Measurements from ENCODE around the gene USP48. TPM values are rescaled to one million over a fixed set of nuclear protein-coding genes. Genes with fewer than 3 reads are reported as not detected.

Gene USP48
- total and polyA plus RNA-seq, 12 donors: 13.8 to 45.0 (median 36.1) TPM

DNA sequence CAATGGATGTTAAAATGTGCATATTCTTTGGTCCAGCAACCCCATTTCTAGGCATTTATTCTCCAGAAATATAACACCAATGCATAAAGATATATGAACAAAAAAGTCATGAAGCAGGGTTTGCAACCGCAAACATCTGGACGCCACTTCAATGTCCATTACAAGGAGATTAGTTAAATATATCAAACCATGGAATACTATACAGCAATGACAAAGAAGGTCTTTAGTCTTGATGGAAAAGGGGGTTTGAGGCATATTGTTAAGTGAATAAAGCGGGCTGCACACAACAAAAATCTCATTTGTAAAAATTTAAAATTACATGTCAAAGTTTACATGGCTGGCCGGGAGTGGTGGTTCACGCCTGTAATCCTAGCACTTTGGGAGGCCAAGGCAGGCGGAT is 145.4 kb downstream of the USP48 start:
- no peak overlapping the region for H3K4me3 ChIP-seq
- WGBS, 2 donors: 87 to 95% methylated on average over 6 of the region's 6 CpGs
- intact Hi-C loops (cut with DNase I): no loop called here
- no peak for ATAC-seq
- no peak overlapping the region for H3K27ac ChIP-seq
- no peak for DNase-seq
- no peaks in the 10 kb centered on the region for H3K36me3 ChIP-seq
- no peaks in the 10 kb centered on the region for H3K9me3 ChIP-seq
- TF ChIP-seq, protein P1, sequence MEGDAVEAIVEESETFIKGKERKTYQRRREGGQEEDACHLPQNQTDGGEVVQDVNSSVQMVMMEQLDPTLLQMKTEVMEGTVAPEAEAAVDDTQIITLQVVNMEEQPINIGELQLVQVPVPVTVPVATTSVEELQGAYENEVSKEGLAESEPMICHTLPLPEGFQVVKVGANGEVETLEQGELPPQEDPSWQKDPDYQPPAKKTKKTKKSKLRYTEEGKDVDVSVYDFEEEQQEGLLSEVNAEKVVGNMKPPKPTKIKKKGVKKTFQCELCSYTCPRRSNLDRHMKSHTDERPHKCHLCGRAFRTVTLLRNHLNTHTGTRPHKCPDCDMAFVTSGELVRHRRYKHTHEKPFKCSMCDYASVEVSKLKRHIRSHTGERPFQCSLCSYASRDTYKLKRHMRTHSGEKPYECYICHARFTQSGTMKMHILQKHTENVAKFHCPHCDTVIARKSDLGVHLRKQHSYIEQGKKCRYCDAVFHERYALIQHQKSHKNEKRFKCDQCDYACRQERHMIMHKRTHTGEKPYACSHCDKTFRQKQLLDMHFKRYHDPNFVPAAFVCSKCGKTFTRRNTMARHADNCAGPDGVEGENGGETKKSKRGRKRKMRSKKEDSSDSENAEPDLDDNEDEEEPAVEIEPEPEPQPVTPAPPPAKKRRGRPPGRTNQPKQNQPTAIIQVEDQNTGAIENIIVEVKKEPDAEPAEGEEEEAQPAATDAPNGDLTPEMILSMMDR (IDR thresholded peaks at IDR 0.05): no peak
- peaks cover 0 to 20% (median 4%) of the 10 kb centered on the region in 9 donors for H3K4me1 ChIP-seq
- H3K27me3 ChIP-seq: peaks cover 0 to 34% (median 8%) of the 10 kb centered on the region in 7 donors

DNA sequence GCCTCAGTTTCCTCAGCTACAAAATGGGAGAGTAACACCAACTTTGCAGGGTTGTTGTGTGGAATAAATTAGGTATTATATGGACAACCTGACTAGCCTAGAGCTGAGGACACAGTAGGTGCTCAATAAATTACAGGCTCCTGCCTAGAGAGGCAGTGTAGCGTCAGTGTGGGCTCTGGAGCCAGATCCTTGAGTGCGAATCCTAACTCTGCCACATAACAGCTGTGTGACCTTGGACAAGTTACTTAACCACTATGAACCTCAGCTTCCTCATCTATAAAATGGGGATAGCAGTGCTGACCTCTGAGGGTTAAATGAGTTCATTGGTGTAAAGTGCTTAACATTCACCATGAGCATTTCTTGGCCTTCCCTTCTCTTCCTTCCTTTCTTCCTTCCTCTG is 146.9 kb downstream of the USP48 start:
- Histone ChIP-seq H3K27ac (no peak overlapping the region), H3K4me3 (no peak overlapping the region), H3K9me3 (no peaks in the 10 kb centered on the region), H3K27me3 (peaks cover 0 to 31% (median 7%) of the 10 kb centered on the region in 7 donors), H3K4me1 (peaks cover 0 to 16% (median 7%) of the 10 kb centered on the region in 9 donors), H3K36me3 (no peaks in the 10 kb centered on the region)
- no peak for ATAC-seq
- WGBS, 2 donors: 89 to 92% methylated on average over 2 of the region's 2 CpGs
- TF ChIP-seq, protein P1 (IDR thresholded peaks at IDR 0.05): no peak
- intact Hi-C loops (cut with DNase I): no loop called here
- no peak for DNase-seq

DNA sequence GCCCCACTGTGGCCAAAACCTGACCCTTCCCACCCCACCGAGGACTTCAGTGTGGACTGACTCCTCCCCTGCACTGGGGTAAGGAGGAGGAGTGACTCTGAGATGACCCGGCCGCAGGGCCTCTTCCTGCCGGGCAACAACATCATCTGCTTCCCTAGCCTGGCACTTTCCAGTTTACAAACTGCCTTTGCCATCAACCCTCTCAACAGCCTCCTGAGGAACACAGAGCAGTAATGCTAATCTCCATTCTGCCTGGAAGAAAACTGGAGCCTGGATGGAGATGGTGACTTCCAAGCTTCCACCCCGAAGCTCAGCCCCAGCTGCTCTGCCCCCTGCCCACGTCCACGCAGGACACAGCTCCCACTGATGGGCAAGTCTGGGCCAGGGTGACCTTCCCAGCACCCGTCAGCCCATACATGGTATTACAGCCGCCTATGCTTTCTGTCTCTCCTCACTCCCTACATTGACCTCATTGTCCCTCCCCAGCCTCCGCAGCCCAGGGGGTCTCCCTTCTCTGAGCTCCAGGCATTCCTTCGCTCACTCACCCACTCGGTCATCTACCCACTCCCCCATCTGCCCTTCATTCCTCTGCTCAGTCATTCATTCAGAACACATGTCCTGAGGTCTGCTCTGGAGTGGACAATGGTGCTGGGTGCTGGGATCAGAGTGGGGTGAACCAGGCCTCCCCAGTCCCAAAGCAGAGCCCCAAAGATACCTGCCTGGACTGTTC is 148.0 kb downstream of the USP48 start:
- 64 to 71% methylated on average over 12 of the region's 12 CpGs for WGBS, 2 donors
- H3K4me1 ChIP-seq: peaks cover 0 to 16% (median 7%) of the 10 kb centered on the region in 9 donors
- intact Hi-C loops (cut with DNase I): no loop called here
- no peaks in the 10 kb centered on the region for H3K36me3 ChIP-seq
- H3K27me3 ChIP-seq: peaks cover 0 to 40% (median 8%) of the 10 kb centered on the region in 7 donors
- TF ChIP-seq, protein P1 (IDR thresholded peaks at IDR 0.05): no peak
- DNase-seq: no peak
- ATAC-seq: no peak
- no peak overlapping the region for H3K4me3 ChIP-seq
- no peaks in the 10 kb centered on the region for H3K9me3 ChIP-seq
- no peak overlapping the region for H3K27ac ChIP-seq

DNA sequence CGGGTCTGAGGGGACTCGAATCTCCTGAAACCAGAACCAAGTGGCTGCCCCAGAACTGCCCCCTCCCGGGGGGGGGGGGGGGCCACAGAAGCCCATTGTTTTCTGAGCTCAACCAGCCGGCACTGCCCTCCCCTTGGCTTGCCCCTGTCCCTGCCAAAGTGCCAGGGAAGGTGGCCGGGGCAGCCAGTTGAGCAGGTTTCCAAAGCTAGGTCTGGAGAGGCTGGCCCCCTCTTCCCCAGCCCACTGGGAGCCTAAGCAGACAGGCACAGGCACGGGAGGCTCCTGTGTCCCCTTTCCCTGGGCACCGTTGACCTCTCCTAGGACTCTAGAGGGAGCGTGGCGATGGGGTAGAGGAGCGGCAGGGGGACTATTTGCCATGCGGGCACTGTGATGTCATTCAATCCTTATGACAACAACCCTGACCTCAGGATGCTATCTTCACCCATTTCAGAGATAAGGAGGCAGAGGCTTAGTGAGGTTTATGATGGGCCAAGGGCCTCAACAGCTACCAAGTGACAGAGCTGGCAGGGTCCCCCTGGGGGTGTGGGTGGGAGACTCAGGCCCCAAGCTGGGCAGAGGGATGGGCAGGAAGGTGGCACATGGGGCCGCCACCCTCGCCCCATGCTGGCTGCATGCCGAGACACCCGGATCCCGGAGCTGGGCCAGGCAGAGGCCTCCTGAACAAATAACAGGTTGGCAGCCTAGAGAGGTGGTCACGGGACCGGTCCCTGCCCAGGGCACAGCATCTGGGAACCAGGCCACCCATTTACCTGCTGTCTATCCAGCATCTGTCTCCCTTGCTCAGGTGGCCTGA is 148.8 kb downstream of the USP48 start:
- DNase-seq: no peak
- Histone ChIP-seq H3K27ac (no peak overlapping the region), H3K27me3 (peaks cover 0 to 48% (median 13%) of the 10 kb centered on the region in 7 donors), H3K4me3 (no peak overlapping the region), H3K9me3 (no peaks in the 10 kb centered on the region), H3K36me3 (no peaks in the 10 kb centered on the region), H3K4me1 (peaks cover 0 to 14% (median 5%) of the 10 kb centered on the region in 9 donors)
- ATAC-seq: no peak
- TF ChIP-seq, protein P1 (IDR thresholded peaks at IDR 0.05): no peak
- intact Hi-C loops (cut with DNase I): no loop called here
- 86 to 87% methylated on average over 18 of the region's 18 CpGs for WGBS, 2 donors

All from heart right ventricle (tissue), 16 donors.